Adipose tissue (tissue), 3 donors: ENCODE results near the gene XRCC5. TPM values are rescaled to one million over a fixed set of nuclear protein-coding genes. Genes with fewer than 3 reads are reported as not detected.

Source experiments
- H3K27ac ChIP-seq: one replicate; pipeline ENCODE4 v1.5.1; 2013; ENCODE audit warnings: low read depth, low read length
- WGBS, 3 donors: extraction: QIAGEN DNeasy Blood & Tissue Kit; methylation state at CpG; one replicate each; pipeline ENCODE4 v1.1.7; 2013; 5-methylcytosine and 5-hydroxymethylcytosine counted together
- polyA plus RNA-seq, 3 donors: library from polyadenylated mRNA; stranded (reverse); fragments of 200-250 nt; gene quantifications; one replicate each; pipeline ENCODE4 v1.2.3, GENCODE V29; 2013
- donor health status: healthy with polysubstance abuse.
- donor health status: Bipolar disorder and iron deficiency.
- donor health status: healthy.

The XRCC5 gene
- polyA plus RNA-seq, 3 donors = 47.1 to 86.4 (median 85.7) TPM

DNA sequence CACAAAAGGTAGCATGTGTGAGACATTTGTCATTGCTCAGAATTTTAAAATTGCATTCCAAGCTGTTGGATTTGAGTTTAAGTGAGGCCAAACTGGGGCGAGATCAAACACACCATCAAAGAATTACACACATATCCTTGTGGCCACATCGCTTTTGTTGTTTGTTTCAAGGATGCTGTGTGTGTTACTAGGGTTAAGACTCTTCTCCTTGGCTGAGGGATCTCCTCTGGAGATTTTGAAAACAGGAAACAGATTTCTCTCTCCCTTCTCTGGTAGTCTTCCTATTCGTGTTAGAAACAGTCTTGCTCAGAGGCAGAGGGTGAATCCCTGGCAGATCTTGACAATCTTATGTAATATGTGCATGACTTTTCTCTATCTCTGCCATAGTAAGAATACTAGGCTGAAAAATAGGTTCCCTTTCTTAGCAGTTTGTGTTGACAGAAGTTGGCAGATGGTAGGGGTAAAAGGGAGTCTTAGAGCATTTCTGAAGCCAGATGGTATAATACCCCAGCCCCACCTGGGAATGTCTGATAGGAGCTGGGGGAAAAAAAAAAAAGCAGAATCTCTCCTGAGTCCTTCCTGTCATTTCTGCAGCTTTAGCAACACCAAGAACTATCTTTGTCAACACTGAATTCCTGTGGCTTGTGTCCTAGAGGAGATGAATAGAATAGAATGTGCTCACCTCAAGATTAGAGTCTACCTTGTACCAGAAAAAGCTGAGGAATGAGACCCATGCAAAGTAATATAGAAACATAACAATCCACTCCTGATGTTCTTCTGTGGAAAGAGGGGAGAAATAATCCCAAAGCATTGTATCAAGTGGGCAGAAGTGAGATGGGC is 101.8 kb downstream of the XRCC5 start:
- 40 to 73% (median 41%) methylated on average over 3 of the region's 3 CpGs for WGBS, 3 donors
- H3K27ac ChIP-seq = no peak overlapping the region

DNA sequence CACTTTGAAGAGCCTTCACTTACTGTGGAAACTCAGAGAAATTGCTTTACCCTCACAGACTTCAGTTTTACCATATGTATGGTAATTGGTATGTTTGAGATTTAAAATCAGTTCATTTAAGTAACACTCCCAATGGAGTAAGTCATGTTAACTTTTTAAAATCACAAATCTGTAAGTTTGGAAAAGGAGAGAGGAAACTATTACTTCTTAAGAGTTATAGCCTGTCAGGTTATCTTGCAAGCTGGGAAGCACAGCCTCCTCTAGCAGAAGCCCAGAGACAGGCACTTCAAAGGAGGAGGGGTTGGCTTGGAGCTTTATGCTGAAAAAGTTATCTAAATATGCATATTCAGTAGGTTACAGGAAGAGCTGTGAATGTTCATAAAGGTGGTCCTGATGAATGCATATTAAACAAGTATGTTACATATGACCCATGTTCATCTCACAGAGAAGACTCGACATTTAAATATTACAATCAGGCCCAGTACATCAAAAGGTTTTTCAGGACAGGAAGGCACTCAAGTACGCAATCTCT is 102.5 kb downstream of the XRCC5 start:
- 95 to 98% (median 98%) methylated on average over 2 of the region's 2 CpGs for WGBS, 3 donors
- H3K27ac ChIP-seq = no peak overlapping the region

- no peak overlapping the region for H3K27ac ChIP-seq
- 62 to 96% (median 92%) methylated on average over 2 of the region's 2 CpGs for WGBS, 3 donors
Measured at GRCh38 chr2:216214768-216215167, 105.6 kb downstream of the XRCC5 start.

DNA sequence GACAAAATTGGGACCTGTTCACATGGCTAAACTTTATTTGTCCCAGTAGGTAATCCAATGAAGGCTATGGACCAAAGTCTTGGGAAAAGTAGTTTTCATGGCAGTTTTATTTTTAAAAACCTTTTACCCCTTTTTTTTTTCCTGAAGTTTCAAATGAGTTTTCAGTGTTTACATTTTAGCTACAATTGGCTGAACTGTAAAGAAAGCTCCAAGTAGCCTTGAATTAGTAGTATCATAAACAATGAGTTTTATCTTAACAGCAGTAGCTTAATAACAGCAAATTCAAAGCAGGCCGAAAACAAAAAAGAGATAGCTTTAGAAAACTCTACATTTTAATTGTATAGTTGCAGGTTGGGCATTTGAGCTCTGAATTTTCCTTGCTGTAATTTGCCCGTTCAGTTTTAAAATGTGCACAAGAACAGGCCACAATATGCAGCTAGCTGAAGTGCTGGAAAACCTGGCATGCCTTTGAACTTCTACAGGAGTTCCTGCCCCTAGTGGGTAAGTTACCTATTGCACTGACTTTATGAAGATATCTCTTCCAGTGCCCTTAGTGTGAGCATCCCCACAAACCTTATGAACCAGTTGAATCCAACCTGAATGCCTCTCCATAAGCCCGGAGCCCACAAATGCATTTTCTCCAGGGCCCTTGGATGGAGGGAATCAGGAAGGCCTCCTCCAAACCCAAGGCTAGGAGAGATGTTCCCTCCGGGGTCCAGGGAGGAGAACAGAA is 106.7 kb downstream of the XRCC5 start:
- no peak overlapping the region for H3K27ac ChIP-seq
- WGBS, 3 donors = 70 to 93% (median 85%) methylated on average over 4 of the region's 4 CpGs

GRCh38 chr2:216216951-216217903 is 108.1 kb downstream of the XRCC5 start:
- WGBS, 3 donors = 67 to 82% (median 72%) methylated on average over 7 of the region's 7 CpGs
- no peak overlapping the region for H3K27ac ChIP-seq

- no peak overlapping the region for H3K27ac ChIP-seq
- WGBS, 3 donors = 73 to 85% (median 76%) methylated on average over 2 of the region's 2 CpGs
Measured at GRCh38 chr2:216217904-216218260, 108.7 kb downstream of the XRCC5 start.

- WGBS, 3 donors = 58 to 95% (median 70%) methylated on average over 6 of the region's 6 CpGs
- no peak overlapping the region for H3K27ac ChIP-seq
Measured at GRCh38 chr2:216219861-216220260, 110.7 kb downstream of the XRCC5 start.

- no peak overlapping the region for H3K27ac ChIP-seq
- WGBS, 3 donors = 84 to 89% (median 88%) methylated on average over 4 of the region's 4 CpGs
Measured at GRCh38 chr2:216220976-216221375, 111.8 kb downstream of the XRCC5 start.

GRCh38 chr2:216221811-216222210 is 112.7 kb downstream of the XRCC5 start:
- no peak overlapping the region for H3K27ac ChIP-seq
- WGBS, 3 donors = 64 to 69% (median 68%) methylated on average over 1 of the region's 1 CpG

DNA sequence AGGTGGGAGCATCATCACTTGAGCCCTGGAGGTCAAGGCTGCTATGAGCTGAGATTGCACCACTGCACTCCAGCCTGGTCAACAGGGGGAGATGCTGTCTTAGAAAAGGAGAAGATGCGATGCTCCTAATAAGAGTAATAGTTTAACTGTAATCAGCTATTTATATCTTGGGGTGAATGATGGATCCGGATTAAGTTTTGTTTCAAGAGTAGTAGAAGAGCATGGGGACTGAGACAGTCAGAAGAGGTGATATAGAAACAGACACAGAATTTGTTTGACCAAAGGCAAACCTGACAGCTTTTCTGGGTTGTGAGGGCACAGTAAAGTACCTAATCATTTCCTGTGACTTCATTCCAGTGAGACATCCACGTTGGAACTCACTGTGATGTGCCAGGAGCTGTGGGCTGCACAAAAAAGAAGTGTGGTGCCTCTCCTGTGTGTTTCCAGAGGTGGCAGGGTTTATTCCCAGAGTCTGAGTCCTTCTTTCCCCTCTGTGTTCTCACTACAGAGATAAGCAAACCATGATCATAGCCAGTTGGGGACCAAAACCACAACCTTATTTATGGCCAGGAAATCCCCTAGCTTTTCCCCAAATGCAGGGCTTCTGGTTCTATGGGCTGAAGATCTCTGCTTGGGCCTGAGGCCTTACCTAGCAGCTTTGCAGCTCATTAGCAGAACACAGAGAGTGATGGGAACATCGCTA is 113.7 kb downstream of the XRCC5 start:
- no peak overlapping the region for H3K27ac ChIP-seq
- WGBS, 3 donors = 52 to 68% (median 57%) methylated on average over 4 of the region's 4 CpGs

GRCh38 chr2:216224388-216224787 is 115.2 kb downstream of the XRCC5 start:
- no peak overlapping the region for H3K27ac ChIP-seq
- WGBS, 3 donors = 73 to 87% (median 74%) methylated on average over 1 of the region's 1 CpG

DNA sequence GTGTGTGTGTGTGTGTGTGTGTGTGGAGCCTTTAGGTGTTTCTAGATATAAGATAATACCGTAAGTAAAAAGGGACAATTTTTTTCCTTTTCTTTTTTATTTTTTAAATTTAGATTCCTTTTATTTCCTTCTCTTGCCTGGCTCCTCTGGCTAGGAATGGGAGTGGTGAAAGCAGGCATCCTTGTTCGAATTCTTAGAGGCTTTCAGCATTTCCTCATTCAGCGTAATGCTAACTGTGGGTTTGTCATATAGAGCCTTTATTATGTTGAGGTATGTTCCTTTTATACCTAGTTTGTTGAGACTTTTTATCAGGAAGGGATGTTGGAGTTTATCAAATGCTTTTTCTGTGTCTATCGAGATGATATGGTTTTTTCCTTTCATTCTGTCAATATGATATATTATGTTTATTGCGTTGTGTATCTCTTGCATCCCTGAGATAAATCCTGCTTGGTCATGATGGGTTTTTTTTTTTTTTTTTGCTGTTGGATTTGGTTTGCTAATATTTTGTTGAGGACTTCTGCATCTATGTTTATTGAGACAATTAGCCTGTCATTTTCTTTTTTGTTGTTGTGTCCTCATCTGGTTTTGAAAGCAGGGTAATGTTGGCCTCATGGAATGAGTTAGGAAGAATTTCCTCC is 120.2 kb downstream of the XRCC5 start:
- H3K27ac ChIP-seq = no peak overlapping the region
- WGBS, 3 donors = 84 to 87% (median 86%) methylated on average over 5 of the region's 5 CpGs

DNA sequence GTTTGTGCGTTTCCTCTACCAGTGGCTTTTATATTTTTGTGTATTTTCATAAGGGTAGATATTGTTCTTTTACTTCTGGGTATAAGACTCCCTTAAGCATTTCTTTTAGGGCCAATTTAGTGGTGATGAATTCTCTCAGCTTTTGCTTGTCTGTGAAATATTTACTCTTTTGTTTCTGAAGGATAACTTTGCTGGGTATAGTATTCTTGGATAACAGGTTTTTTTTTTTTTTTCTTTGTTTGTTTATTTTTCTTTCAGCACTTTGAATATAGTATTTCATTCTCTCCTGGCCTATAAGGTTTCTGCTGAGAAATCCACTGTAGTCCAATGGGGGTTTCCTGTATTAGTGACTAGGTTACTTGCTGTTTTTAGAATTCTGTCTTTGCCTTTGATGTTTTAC is 122.7 kb downstream of the XRCC5 start:
- H3K27ac ChIP-seq = no peak overlapping the region
- 0% methylated on average over 1 of the region's 1 CpG for WGBS, 3 donors

GRCh38 chr2:216232721-216233120 is 123.6 kb downstream of the XRCC5 start:
- WGBS, 3 donors = 84 to 95% (median 94%) methylated on average over 1 of the region's 1 CpG
- no peak overlapping the region for H3K27ac ChIP-seq

DNA sequence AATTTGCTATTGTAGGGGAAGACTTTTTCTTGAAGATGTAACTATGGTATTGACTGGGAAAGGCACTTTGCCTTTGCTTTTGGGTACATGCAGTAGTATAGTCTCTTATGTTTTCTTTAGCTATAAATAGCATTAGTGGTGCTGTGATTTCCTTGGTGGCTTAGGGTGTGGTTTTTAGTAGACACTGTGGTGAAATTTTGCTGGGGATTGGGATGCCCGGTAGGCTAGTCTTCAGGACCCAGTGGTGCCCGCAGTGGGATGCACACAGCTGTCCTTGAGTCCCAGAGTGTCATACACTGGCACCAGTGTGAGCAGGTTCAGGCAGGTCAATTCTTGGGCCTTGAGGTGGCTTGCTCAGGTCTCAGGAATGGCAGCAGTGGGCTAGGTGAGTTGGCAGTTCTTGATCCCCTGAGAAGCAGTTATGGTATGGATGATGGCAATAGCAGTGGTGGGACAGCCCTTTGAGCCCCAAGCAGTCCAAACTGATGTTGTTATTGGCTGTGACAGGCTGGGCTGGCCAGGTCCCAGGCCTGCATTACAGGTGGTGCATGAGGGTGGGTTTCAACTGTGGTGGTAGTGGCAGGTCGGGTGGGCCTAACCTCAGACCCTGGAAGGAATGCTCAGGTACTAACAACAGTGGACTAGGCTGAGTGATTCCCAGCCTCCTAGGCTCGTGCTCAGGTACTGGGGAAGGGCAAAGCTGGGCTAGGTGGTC is 124.3 kb downstream of the XRCC5 start:
- WGBS, 3 donors = 84 to 92% (median 90%) methylated on average over 4 of the region's 4 CpGs
- no peak overlapping the region for H3K27ac ChIP-seq

DNA sequence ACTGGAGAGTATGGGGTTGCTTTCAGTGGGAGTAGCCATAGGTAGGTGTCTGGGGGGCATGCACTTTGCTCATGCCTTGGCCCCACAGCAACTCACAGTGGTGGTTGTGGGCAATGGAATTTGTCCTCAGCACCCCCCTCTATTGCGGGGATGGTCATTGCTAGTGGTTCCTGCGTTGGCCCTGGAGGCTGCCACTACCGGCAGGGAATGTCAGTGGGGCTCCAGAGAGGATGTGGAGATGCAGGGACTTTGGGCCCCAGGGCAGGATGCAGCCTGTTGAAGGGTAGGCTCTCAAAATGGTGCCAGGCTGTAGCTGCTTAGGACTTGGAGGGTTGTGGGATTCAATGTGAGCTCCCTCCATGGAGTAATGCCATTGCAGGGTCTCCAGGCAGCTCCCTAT is 125.0 kb downstream of the XRCC5 start:
- 95 to 96% (median 96%) methylated on average over 3 of the region's 3 CpGs for WGBS, 3 donors
- no peak overlapping the region for H3K27ac ChIP-seq

GRCh38 chr2:216235462-216235861 is 126.3 kb downstream of the XRCC5 start:
- 89 to 93% (median 91%) methylated on average over 2 of the region's 2 CpGs for WGBS, 3 donors
- no peak overlapping the region for H3K27ac ChIP-seq
